Mammary microvascular endothelial cell (primary cell): Measurements from ENCODE around the gene IL23R. TPM values are rescaled to one million over a fixed set of nuclear protein-coding genes. Genes with fewer than 3 reads are reported as not detected.

Experiments used
- total RNA-seq: library from RNA; depleted of rRNA; stranded (reverse); fragments of >200 nt; gene quantifications from 2 replicates; pipeline ENCODE4 v1.2.3, GENCODE V29; 2015

The IL23R gene, protein sequence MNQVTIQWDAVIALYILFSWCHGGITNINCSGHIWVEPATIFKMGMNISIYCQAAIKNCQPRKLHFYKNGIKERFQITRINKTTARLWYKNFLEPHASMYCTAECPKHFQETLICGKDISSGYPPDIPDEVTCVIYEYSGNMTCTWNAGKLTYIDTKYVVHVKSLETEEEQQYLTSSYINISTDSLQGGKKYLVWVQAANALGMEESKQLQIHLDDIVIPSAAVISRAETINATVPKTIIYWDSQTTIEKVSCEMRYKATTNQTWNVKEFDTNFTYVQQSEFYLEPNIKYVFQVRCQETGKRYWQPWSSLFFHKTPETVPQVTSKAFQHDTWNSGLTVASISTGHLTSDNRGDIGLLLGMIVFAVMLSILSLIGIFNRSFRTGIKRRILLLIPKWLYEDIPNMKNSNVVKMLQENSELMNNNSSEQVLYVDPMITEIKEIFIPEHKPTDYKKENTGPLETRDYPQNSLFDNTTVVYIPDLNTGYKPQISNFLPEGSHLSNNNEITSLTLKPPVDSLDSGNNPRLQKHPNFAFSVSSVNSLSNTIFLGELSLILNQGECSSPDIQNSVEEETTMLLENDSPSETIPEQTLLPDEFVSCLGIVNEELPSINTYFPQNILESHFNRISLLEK
- total RNA-seq, result not detected in 2 replicates

DNA sequence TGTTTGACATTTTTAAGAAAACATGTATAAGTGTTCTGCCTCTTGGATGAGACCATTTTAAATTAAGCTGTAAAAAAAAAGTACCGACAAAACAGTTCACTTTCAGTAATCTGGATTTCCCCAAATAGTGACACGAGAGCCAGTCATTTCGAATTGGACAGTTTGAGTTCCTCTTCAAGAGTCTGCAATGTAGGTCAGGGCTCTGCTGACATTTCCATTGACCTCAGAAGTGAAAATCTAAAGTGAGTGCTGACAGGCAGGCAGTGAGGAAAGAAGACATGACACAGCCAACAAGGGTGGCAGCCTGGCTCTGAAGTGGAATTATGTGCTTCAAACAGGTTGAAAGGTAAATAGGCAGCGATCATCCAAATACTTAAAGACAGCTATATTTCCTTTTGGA, at the start of gene IL23R:
TSS of gene IL23R (plus strand) at position 259 of the 400 bp plus-strand sequence. CDS start 1,667 bp downstream, outside the sequence.

GRCh38 chr1:67134695-67135094, 31.6 kb upstream of the IL23R start, which contains the start of gene C1orf141:
Gene C1orf141, minus strand, starts transcription at chr1:67134970. Its CDS starts 7,730 bp downstream, at chr1:67127240.

DNA sequence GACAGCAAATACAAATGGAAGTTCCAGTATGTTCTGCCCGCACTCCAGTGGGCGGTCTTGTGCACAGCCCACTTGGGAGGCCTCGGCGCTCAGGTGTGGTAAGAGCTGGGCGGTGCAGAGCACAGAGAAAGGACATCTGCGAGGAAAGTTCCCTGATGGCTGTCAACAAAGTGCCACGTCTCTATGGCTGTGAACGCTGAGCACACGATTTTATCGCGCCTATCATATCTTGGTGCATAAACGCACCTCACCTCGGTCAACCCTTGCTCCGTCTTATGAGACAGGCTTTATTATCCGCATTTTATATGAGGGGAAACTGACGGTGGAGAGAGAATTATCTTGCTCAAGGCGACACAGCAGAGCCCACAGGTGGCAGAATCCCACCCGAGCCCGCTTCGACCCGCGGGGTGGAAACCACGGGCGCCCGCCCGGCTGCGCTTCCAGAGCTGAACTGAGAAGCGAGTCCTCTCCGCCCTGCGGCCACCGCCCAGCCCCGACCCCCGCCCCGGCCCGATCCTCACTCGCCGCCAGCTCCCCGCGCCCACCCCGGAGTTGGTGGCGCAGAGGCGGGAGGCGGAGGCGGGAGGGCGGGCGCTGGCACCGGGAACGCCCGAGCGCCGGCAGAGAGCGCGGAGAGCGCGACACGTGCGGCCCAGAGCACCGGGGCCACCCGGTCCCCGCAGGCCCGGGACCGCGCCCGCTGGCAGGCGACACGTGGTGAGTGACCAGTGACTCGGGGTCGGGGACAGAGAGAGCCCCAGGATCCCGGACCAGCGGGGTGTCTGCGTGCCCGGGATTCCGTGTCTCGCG, 141.2 kb downstream of the IL23R start, which contains the start of gene IL12RB2:
TSS of gene IL12RB2 (plus strand) at position 623 of the 810 bp plus-strand sequence. CDS start 12,496 bp downstream, outside the sequence.

Other genes starting within 250 kb of the IL23R start
- gene DNAI4, start 241.6 kb upstream of the IL23R start, total RNA-seq, result 0.20 and 1.3 TPM in 2 replicates
- 20.2 and 20.3 TPM in 2 replicates for gene MIER1, start 241.5 kb upstream of the IL23R start, total RNA-seq
- gene SLC35D1, start 112.3 kb upstream of the IL23R start, total RNA-seq, result 3.3 and 4.3 TPM in 2 replicates
- not detected in 2 replicates for gene C1orf141, start 31.5 kb upstream of the IL23R start, total RNA-seq
- not detected in 2 replicates for gene IL12RB2, start 141.4 kb downstream of the IL23R start, total RNA-seq